Stimulated activated effector memory CD8-positive, alpha-beta T cell treated with anti-CD3 and anti-CD28 coated beads, Interleukin-12 subunit alpha, Interleukin-12 subunit beta, amount 100 ng/mL, for 72 hours (primary cell): Measurements from ENCODE around the gene GNAQ.
"Not testable (repeated sequence)": the region's sequence is repeated elsewhere in the genome, so short reads cannot be mapped to it uniquely, and the experiment has no call there.

ENCODE experiments used
- ATAC-seq: fragments of 150-1000 bp; cut with Tn5 transposase; 2 replicates; pipeline ENCODE4 v1.10.0; 2021
- DNase-seq, 2 donors: peaks; one replicate each; pipeline ENCODE4 v3.0.0; 2021 to 2022; ENCODE audit warnings: low spot score in 2 of 2
- H3K27ac Mint-ChIP-seq: one replicate; pipeline ENCODE4 v1.8.0; 2022; ENCODE audit warnings: mild to moderate bottlenecking, mixed read lengths
- H3K36me3 Mint-ChIP-seq: one replicate; pipeline ENCODE4 v1.8.0; 2022; ENCODE audit warnings: mild to moderate bottlenecking, mixed read lengths
- H3K4me1 Mint-ChIP-seq: one replicate; pipeline ENCODE4 v1.8.0; 2022; ENCODE audit warnings: mixed read lengths
- H3K4me3 Mint-ChIP-seq: one replicate; pipeline ENCODE4 v1.8.0; 2022; ENCODE audit warnings: mild to moderate bottlenecking, mixed read lengths
- H3K9me3 Mint-ChIP-seq: one replicate; pipeline ENCODE4 v1.8.0; 2022; ENCODE audit warnings: mixed read lengths

The GNAQ gene

GRCh38 chr9:77860953-77861352, 170.7 kb downstream of the GNAQ start:
- not testable (repeated sequence) for H3K4me3 Mint-ChIP-seq, H3K36me3 Mint-ChIP-seq, H3K27ac Mint-ChIP-seq, ATAC-seq, DNase-seq, H3K4me1 Mint-ChIP-seq
- peaks cover 13% of the 10 kb centered on the region for H3K9me3 Mint-ChIP-seq

- Mint-ChIP-seq H3K36me3 (no peaks in the 10 kb centered on the region), H3K4me1 (peaks cover 20% of the 10 kb centered on the region), H3K9me3 (peaks cover 4% of the 10 kb centered on the region), H3K4me3 (no peak overlapping the region), H3K27ac (no peak overlapping the region)
- DNase-seq (no peak), ATAC-seq (no peak)
Observed at GRCh38 chr9:77857513-77858259, 173.9 kb downstream of the GNAQ start.

GRCh38 chr9:77856615-77857014, 175.0 kb downstream of the GNAQ start:
- no peak for DNase-seq
- Mint-ChIP-seq H3K4me1 (peaks cover 20% of the 10 kb centered on the region), H3K9me3 (peaks cover 4% of the 10 kb centered on the region), H3K36me3 (no peaks in the 10 kb centered on the region), H3K4me3 (no peak overlapping the region), H3K27ac (no peak overlapping the region)
- ATAC-seq: no peak

- DNase-seq: no peak
- Mint-ChIP-seq H3K36me3 (no peaks in the 10 kb centered on the region), H3K9me3 (peaks cover 4% of the 10 kb centered on the region), H3K4me1 (peaks cover 20% of the 10 kb centered on the region), H3K4me3 (no peak overlapping the region), H3K27ac (no peak overlapping the region)
- no peak for ATAC-seq
Observed at GRCh38 chr9:77854916-77855311, 176.7 kb downstream of the GNAQ start.

- no peak overlapping the region for H3K4me3 Mint-ChIP-seq
Observed at GRCh38 chr9:77854258-77854915, 177.2 kb downstream of the GNAQ start.

GRCh38 chr9:77853716-77854115, 177.9 kb downstream of the GNAQ start:
- no peak overlapping the region for H3K27ac Mint-ChIP-seq
- H3K9me3 Mint-ChIP-seq: peaks cover 2% of the 10 kb centered on the region
- H3K4me1 Mint-ChIP-seq: peaks cover 18% of the 10 kb centered on the region
- no peak for DNase-seq
- no peak for ATAC-seq
- no peaks in the 10 kb centered on the region for H3K36me3 Mint-ChIP-seq
- H3K4me3 Mint-ChIP-seq: no peak overlapping the region

More at GRCh38 chr9:77854258-77854915, 177.2 kb downstream of the GNAQ start:
- no peak overlapping the region for H3K27ac Mint-ChIP-seq
- H3K9me3 Mint-ChIP-seq: peaks cover 4% of the 10 kb centered on the region
- DNase-seq (no peak), ATAC-seq (no peak)
- no peaks in the 10 kb centered on the region for H3K36me3 Mint-ChIP-seq
- peaks cover 20% of the 10 kb centered on the region for H3K4me1 Mint-ChIP-seq

- ATAC-seq: no peak
- H3K36me3 Mint-ChIP-seq: no peaks in the 10 kb centered on the region
- H3K4me3 Mint-ChIP-seq: no peak overlapping the region
- no peak overlapping the region for H3K27ac Mint-ChIP-seq
- no peaks in the 10 kb centered on the region for H3K9me3 Mint-ChIP-seq
- no peak for DNase-seq
- peaks cover 29% of the 10 kb centered on the region for H3K4me1 Mint-ChIP-seq
Observed at GRCh38 chr9:77851882-77852595, 179.6 kb downstream of the GNAQ start.

GRCh38 chr9:77848897-77849296, 182.7 kb downstream of the GNAQ start:
- Mint-ChIP-seq H3K4me3 (no peak overlapping the region), H3K27ac (no peak overlapping the region), H3K9me3 (no peaks in the 10 kb centered on the region), H3K4me1 (peaks cover 19% of the 10 kb centered on the region), H3K36me3 (no peaks in the 10 kb centered on the region)
- DNase-seq: no peak
- ATAC-seq: no peak

GRCh38 chr9:77848404-77848803, 183.2 kb downstream of the GNAQ start:
- DNase-seq (no peak), ATAC-seq (no peak)
- Mint-ChIP-seq H3K36me3 (no peaks in the 10 kb centered on the region), H3K4me1 (peaks cover 19% of the 10 kb centered on the region), H3K9me3 (no peaks in the 10 kb centered on the region), H3K4me3 (no peak overlapping the region), H3K27ac (no peak overlapping the region)

GRCh38 chr9:77847626-77848025, 184.0 kb downstream of the GNAQ start:
- no peaks in the 10 kb centered on the region for H3K36me3 Mint-ChIP-seq
- peak overlapping the region; percentile 40 for H3K27ac Mint-ChIP-seq
- peaks cover 19% of the 10 kb centered on the region for H3K4me1 Mint-ChIP-seq
- H3K9me3 Mint-ChIP-seq: no peaks in the 10 kb centered on the region
- DNase-seq: no peak
- ATAC-seq: peak; percentile 39
- H3K4me3 Mint-ChIP-seq: no peak overlapping the region

GRCh38 chr9:77847059-77847499, 184.5 kb downstream of the GNAQ start:
- H3K4me3 Mint-ChIP-seq: no peak overlapping the region
- no peaks in the 10 kb centered on the region for H3K36me3 Mint-ChIP-seq
- peak overlapping the region; percentile 40 for H3K27ac Mint-ChIP-seq
- peaks cover 19% of the 10 kb centered on the region for H3K4me1 Mint-ChIP-seq
- ATAC-seq (no peak), DNase-seq (no peak)
- H3K9me3 Mint-ChIP-seq: no peaks in the 10 kb centered on the region

- ATAC-seq (no peak), DNase-seq (no peak)
- H3K36me3 Mint-ChIP-seq: no peaks in the 10 kb centered on the region
- H3K4me3 Mint-ChIP-seq: no peak overlapping the region
- peaks cover 19% of the 10 kb centered on the region for H3K4me1 Mint-ChIP-seq
- no peaks in the 10 kb centered on the region for H3K9me3 Mint-ChIP-seq
- no peak overlapping the region for H3K27ac Mint-ChIP-seq
Observed at GRCh38 chr9:77844415-77844814, 187.2 kb downstream of the GNAQ start.

GRCh38 chr9:77843871-77844155, 187.8 kb downstream of the GNAQ start:
- no peak for ATAC-seq
- Mint-ChIP-seq H3K4me3 (no peak overlapping the region), H3K36me3 (no peaks in the 10 kb centered on the region), H3K27ac (no peak overlapping the region), H3K4me1 (peaks cover 19% of the 10 kb centered on the region), H3K9me3 (no peaks in the 10 kb centered on the region)
- no peak for DNase-seq

- ATAC-seq (no peak), DNase-seq (no peak)
- no peaks in the 10 kb centered on the region for H3K36me3 Mint-ChIP-seq
- H3K4me1 Mint-ChIP-seq: peaks cover 13% of the 10 kb centered on the region
- peak overlapping the region; percentile 15 for H3K27ac Mint-ChIP-seq
- no peaks in the 10 kb centered on the region for H3K9me3 Mint-ChIP-seq
- no peak overlapping the region for H3K4me3 Mint-ChIP-seq
Observed at GRCh38 chr9:77843076-77843870, 188.3 kb downstream of the GNAQ start.

- Mint-ChIP-seq H3K36me3 (no peaks in the 10 kb centered on the region), H3K4me1 (no peaks in the 10 kb centered on the region), H3K9me3 (no peaks in the 10 kb centered on the region), H3K27ac (no peak overlapping the region), H3K4me3 (no peak overlapping the region)
- ATAC-seq (peak; percentile 60), DNase-seq (no peak)
Observed at GRCh38 chr9:77841739-77842386, 189.7 kb downstream of the GNAQ start.
